ENCODE measurements around the gene AHDC1.
"Not testable (repeated sequence)": the region's sequence is repeated elsewhere in the genome, so short reads cannot be mapped to it uniquely, and the experiment has no call there.

AHDC1 gene

GRCh38 chr1:27515626-27516025 is 88.3 kb downstream of the AHDC1 start:
- no peak for DNase-seq (ENCODE audit: low read depth, low spot score)

GRCh38 chr1:27513958-27514357 is 90.0 kb downstream of the AHDC1 start:
- H3K4me3 ChIP-seq (ENCODE audit: low read length) = no peak overlapping the region
- no peak for DNase-seq (ENCODE audit: low read depth, low spot score)

More at GRCh38 chr1:27515626-27516025, 88.3 kb downstream of the AHDC1 start:
- no peak overlapping the region for H3K4me3 ChIP-seq (ENCODE audit: low read length)

GRCh38 chr1:27513528-27513927 is 90.4 kb downstream of the AHDC1 start:
- no peak overlapping the region for H3K4me3 ChIP-seq (ENCODE audit: low read length)
- DNase-seq (ENCODE audit: low read depth, low spot score) = no peak

DNA sequence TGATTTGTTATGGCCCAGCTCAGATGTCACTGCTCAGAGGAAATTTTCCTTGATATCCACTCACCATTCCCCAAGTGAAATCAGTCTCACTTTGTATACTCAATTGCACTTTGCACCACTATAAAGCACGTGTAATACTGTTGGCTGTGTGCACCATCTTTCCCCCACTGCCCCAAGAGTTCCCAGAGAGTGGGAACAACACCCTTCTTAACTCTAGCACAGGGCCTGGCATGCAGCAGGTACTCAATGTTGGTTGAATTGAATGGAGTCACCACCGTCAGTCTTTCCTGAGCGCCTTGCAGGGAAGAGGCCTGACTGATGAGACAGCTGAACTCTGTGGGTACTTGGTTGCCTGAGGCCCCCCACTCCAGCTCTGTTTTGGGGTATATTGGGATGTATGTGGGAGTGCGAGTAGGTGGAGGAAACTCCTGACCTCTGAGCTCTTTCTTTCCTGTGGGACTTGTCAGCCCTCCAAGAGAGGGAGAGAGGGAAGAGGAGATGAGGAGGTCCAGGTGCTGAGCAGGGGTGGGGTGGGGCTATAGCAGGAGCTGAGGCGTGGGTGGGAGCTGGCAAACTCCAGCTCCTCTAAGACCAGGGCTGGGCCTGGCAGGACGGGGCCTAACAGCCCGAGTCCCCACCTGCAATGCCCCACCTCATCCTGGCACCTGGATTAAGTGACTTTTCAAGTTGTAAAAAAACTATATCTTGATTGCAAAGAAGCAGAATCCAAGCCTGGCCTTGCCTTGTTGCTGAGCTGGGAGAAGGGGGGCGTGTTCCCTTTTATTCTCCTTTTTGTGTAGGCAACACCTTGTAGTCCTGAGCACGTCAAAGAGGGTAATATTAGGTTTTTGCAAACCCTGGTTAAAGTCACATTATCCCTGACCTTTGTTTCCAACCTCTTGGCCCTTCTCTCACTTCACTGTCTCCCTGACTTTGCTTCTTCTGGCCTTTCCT is 94.5 kb downstream of the AHDC1 start:
- H3K4me3 ChIP-seq (ENCODE audit: low read length) = no peak overlapping the region
- no peak for DNase-seq (ENCODE audit: low read depth, low spot score)

DNA sequence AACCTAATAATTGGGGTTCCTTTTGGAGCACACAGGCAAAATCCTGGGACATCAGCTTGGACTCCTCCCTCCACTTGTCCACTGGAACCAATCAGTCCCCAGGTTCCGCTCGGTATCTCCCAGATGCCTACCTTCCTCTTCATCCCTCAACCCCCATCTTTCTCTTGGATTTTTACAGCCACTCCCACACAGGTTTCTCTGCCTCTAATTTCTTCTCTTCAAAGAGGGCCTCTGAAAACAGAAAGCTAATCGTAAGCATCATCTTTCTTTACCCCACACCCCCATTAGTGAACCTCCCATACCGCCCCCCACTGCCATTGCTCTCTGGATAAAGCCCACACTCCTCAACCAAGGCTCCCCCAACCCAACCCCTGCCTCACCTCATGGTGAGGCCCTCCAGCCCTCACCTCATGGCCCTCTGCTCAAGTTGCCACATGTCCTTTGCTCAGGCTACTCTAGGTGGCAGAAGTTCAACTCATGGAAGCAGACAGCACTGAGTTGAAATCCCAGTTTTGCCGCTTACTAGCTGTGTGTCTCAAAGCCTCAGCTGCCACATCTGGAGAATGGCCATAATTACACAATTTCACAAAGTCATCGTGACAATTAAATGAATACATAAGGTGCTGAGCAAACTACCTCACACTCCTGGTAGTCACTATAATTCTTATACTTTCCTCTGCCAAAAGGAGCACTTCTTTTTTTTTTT is 95.8 kb downstream of the AHDC1 start:
- no peak for DNase-seq (ENCODE audit: low read depth, low spot score)
- no peak overlapping the region for H3K4me3 ChIP-seq (ENCODE audit: low read length)

DNA sequence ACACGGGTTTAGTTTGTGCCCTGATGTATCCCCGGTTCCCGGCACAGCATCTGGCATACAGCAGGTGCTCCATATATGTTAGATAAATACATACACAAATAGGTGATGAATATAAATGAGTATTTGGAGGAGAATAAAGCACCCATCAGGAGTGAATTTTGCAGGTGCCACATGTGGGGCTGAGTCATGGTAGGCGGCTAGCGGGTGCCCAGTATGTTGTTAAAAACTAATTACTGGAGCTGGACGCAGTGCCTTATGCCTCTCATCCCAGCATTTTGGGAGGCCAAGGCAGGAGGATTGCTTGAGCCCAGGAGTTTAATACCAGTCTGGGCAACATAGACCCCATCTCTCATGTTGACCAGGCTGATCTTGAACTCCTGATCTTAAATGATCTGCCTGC is 97.2 kb downstream of the AHDC1 start:
- no peak for DNase-seq (ENCODE audit: low read depth, low spot score)
- no peak overlapping the region for H3K4me3 ChIP-seq (ENCODE audit: low read length)

GRCh38 chr1:27505420-27505680 is 98.6 kb downstream of the AHDC1 start:
- DNase-seq (ENCODE audit: low read depth, low spot score) = no peak
- H3K4me3 ChIP-seq (ENCODE audit: low read length) = no peak overlapping the region

DNA sequence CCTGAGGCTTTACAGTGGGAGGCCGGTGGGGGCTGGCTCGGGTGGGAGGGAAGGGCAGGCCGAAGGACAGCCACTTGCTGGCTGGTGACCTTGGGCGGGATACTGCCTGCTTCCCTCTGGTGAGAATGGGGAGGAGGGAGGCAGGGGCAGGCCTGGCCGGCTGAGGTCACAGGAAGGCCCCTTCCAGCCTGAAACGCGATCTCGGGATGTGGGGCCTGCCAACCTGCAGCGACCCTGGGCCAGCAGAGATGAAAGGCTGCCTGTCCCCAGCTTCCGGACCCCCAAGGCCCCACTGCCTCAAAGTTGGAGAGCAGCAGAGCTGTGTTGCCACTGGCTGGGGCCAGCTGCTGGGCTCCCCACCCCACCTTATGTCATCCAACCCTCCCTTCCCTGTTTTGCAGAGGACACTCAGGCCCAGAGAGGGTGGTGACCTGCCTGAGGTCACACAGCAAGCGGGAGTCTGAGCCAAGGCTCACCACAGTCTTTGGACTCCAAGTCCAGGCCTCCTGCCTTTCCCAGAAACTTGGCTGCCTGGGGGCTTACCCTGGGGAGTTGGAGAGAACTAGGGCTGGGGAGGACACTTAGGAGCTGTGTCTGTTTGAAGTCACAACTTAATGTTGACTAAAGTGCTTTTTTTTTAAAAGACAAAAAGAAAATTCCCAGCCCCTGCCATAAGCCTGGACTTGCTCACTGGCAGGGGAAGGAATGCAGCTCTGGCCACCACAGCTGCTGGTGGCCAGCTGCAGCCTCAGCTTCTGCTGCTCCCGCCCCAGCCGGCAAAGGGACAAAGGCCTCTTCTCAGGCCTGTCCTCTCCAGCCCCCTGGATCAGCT is 99.1 kb downstream of the AHDC1 start:
- H3K4me3 ChIP-seq (ENCODE audit: low read length) = no peak overlapping the region
- DNase-seq (ENCODE audit: low read depth, low spot score) = no peak

GRCh38 chr1:27503844-27504587 is 99.9 kb downstream of the AHDC1 start:
- no peak for DNase-seq (ENCODE audit: low read depth, low spot score)
- no peak overlapping the region for H3K4me3 ChIP-seq (ENCODE audit: low read length)

DNA sequence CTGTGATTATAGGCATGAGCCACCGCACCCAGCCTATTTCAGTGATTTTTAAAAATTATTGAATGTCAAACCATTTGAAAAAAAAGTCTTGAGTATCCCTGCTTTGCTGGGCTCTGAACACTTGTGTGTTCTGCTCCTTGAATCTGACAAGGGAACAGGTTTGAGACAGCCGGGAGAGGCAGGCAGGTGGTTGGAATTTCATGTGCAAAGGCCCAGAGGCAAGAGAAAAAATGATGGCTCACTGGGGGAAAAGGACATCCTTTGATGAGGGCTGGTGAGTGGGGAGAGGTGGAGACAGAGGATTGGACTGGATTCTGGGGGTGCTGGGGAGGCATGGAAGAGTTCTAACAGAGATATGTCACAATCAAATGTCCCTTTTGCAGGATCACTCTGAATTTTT is 100.9 kb downstream of the AHDC1 start:
- H3K4me3 ChIP-seq (ENCODE audit: low read length) = no peak overlapping the region
- DNase-seq (ENCODE audit: low read depth, low spot score) = no peak

GRCh38 chr1:27501159-27501558 is 102.8 kb downstream of the AHDC1 start:
- not testable (repeated sequence) for H3K4me3 ChIP-seq (ENCODE audit: low read length); DNase-seq (ENCODE audit: low read depth, low spot score)

GRCh38 chr1:27499142-27499541 is 104.8 kb downstream of the AHDC1 start:
- H3K4me3 ChIP-seq (ENCODE audit: low read length) = no peak overlapping the region
- DNase-seq (ENCODE audit: low read depth, low spot score) = no peak

DNA sequence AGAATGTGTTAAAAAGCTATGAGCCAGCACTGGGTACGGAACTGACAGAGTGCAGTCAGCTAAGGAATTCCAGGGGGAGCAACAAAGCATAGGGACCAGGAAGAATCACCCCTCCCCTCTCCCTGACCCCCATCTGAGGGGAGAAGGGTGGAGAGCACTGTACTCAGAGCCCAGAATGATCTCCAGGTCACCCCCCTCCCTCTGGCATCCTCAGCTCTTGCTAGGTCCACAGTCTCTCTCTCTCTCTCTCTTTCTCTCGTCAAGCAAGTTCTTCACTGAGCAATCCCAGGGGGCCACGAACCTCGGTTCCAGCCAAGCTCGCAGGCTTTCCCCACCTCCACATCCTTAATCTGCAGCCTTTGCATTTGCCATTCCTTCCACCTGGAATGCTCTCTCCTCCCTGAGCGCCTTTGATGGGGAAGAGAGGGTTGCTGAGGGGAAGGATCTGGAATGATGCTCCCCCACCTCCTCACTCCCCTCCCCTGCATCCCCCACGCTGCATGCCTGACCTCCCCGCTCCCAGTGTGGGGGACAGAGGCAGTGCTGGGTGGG is 107.3 kb downstream of the AHDC1 start:
- no peak overlapping the region for H3K4me3 ChIP-seq (ENCODE audit: low read length)
- DNase-seq (ENCODE audit: low read depth, low spot score) = no peak

DNA sequence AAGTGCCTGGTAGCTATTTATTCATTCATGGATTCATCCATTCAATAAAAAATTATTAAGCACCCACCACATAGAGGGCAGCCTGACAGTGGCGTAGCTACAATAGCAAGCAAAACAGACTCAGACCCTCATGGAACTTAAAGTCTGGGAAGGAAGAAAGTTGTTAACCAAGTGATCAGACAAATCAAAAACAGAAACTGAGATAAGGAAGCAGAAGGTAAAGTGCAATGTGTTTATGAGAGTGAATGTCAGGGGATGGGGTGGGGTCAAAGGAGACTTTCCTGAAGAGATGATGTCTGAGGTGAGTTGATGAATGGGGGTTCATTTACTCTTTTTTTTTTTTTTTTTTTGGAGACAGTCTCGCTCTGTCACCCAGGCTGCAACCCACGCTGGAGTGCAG is 111.1 kb downstream of the AHDC1 start:
- DNase-seq (ENCODE audit: low read depth, low spot score) = no peak
- H3K4me3 ChIP-seq (ENCODE audit: low read length) = no peak overlapping the region

DNA sequence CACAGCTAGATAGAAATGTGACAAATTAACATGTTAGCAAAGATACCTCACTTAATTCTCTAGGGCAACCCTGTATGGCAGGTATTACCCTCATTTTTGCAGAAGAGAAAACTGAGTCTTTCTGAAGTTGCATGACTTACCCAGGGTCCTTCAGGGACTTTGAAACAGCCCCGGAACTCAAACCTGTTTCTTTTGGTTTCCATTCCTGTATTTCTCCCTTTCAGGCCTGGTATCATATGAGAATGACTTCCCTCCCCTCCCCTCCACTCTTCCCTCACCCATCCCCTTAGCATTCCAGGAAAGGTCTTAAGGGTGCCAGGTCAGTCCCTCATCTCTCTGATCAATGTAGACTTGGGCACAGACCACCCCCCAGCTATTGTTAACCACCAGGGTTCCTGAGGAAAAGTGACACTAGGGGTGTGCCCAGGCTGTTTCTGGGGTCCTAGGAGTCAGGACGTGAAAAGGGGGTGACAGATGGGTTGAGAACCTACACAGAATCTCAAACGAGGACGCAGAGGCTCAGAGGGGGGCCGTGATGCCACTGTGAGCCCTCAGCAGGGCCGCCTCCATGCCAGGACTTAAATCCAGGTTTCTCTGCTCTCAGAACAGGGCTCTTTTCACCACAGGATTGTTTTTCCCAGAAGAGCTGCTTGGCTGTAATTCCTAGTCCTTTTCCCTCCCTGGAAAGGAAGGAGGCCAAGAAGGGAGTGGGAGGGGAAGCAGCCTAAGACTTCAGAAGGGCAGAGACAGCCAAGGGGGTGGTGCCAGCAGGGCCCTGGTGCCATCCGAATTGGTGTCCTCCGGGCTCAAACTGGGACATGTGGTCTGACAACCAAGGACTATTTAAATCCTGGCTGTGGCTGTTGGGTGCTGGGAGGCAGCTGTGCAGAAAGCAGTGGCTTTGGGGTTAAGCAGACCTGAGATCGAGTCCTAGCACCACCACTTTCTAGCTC is 111.9 kb downstream of the AHDC1 start:
- no peak for DNase-seq (ENCODE audit: low read depth, low spot score)
- H3K4me3 ChIP-seq (ENCODE audit: low read length) = no peak overlapping the region

- peak within 1 kb of the TSS; percentile 99 for H3K4me3 ChIP-seq (ENCODE audit: low read length)
- DNase-seq (ENCODE audit: low read depth, low spot score) = peak; percentile 96
Observed at GRCh38 chr1:27489973-27490741, 113.8 kb downstream of the AHDC1 start, which contains the start of gene WASF2. WASF2 (minus strand) TSS chr1:27490167; CDS start chr1:27428890, 61,277 bp downstream.

- peak overlapping the region; percentile 99 for H3K4me3 ChIP-seq (ENCODE audit: low read length)
- DNase-seq (ENCODE audit: low read depth, low spot score) = peak; percentile 37
Observed at GRCh38 chr1:27489501-27489972, 114.4 kb downstream of the AHDC1 start.
